HG03520 (cell line): ENCODE data around the gene ZDHHC14.
A peak's percentile ranks its signal among the peaks of the same experiment; 100 is the strongest.
"Not testable (repeated sequence)": the region's sequence is repeated elsewhere in the genome, so short reads cannot be mapped to it uniquely, and the experiment has no call there.

Experiments used
- ATAC-seq: cut with Tn5 transposase; IDR thresholded peaks from one replicate; pipeline ENCODE4 v1.9.1; 2021; ENCODE audit warnings: mild to moderate bottlenecking, moderate library complexity; ENCODE audit not compliant: unreplicated experiment

ZDHHC14 gene

DNA sequence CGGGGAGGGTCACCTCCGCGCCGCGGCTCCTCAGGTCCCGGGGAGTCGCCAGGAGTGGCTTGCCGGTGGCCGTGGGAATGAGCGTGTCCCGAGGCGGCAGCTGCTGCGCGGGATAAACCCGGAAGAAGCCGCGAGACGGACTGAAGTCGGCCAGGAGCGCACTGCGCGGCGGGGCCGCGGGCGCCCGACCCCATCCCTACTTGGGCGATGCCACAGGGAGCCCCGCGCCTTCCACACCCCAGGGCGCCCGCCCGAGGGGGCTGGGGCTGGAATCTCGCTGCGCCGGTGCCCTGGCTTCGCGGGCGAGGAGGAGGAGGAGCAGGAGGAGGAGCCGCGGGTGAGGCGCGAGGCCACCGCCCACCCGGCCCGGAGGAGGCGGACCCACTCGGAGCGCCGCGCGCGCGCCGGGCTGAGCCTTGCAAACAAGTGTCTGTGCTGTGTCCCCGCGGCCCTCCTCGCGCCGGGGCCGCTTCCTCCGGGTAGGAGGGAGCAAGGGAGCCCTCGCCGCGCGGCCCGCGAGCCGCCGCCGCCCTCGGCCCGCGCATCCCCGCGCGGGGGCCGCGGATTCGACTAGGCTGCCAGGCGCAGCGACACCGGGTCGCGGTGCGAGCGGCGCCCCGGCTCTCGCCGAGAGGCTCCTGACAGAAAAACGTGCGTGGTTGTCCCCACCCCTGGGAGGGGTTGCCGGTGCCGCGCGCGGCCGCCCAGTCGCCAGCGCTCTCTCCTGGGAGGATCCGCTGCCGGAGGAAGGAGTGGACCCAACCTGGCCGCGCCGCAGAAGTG is at the start of gene ZDHHC14:
Gene ZDHHC14, plus strand, starts transcription at position 412 of the 783 bp plus-strand sequence.
- peak; percentile 67 for ATAC-seq

DNA sequence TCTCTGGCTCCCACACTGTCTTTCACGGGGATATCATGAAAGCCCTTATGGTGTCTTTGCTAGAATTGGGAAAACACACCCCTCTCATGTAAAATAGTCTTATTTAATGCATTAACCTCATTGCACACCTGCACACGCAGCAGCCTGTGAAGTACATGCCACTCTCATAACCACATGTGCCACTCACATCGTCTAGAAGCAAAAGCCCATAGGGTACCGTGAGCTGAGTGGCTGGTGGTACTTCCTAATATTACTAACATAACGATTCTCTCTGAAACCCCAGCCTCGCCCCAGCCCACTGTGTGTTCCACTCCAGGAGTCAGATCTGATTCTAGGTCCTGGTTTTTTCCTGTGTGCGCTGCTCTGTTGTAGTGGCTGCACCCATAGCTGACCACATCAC is 48.2 kb upstream of the ZDHHC14 start:
- ATAC-seq = no peak

DNA sequence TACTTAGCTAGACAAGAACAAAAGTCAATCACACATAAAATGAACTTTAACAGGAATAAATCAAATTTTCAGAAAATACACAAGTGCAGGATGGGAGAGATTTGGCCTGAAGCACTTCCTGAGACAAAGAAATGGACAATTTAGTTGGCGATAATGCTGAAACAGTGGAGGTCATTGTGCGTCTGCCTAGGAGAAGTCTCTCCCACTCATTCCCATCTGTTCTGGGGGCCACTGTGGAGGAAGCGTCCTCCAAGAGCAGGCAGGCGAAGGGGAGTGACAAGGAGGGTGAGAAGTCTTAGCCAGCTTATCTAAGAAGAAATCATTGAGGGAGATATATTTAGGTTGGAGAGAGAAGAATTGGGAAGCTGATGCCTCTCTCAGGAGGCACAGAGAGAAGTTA is 47.5 kb upstream of the ZDHHC14 start:
- ATAC-seq = no peak

DNA sequence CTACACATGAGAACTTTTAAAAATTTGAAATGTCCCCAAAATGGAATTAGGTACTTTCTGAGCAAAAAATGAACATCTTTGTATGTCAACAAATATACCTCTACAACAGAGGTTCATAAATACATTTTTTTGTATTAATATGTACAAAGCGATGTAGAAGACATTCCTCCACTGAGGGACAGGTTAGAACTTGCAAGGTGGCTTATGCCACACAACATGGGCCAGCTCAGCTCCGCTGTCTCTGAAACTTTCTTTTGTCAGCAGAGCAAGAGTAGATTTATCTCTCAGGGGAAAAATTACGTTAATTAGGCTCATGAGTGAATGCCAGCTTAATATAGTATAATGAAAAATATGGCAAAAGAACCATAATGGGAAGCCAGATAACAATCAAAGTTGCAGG is 47.0 kb upstream of the ZDHHC14 start:
- ATAC-seq = no peak

DNA sequence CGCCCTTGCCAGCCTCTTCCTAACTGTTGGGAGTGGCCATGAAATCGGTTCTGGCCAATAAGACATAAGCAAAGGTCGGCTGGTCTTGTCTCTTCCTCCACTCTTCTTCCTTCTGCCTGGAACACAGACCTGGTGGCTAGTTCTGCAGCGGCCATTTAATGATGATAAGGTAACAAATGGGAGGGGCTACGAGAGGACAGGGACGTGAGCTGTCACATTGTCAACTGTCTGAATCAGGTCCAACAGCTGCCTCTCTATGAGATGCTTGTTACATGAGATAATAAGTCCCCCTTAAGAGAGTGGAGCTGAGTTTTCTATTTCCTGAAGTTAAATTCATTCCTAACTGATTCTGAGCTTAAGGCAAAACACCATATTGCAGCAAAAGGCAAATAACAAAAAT is 45.2 kb upstream of the ZDHHC14 start:
- ATAC-seq = no peak

DNA sequence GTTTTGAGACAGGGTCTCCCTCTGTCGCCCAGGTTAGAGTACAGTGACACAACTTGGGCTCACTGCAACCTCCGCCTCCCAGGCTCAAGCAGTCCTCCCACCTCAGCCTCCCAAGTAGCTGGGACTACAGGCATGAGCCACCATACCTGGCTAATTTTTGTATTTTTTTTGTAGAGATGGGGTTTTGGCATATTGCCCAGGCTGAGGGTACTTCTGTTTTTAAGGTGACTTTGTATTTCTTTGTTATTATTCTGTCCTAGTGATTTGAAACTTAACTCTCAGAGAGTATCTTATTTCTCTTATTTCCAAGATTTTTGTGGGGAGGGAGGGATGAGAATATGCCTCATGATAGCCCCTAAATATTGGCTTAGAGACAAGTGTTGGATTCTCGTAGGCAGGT is 43.7 kb upstream of the ZDHHC14 start:
- ATAC-seq = not testable (repeated sequence)

DNA sequence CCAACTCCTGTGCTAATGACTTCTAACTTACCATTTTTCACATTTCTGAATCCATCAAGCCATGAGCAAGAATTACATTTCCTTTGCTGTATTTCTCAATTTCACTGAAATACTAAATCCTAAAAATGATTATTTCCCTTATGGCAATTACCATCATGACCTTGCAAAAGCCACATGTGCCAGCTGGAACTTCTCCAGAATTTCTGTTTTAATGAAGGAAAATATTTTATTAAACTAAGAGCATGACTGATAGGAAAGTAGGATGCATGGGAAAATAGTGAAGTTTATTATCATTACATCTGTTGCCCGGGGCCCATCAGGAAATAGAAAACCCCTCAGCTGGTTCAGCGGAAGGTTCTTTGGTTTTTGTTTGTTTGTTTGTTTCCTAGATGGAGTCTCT is 43.2 kb upstream of the ZDHHC14 start:
- ATAC-seq = no peak

DNA sequence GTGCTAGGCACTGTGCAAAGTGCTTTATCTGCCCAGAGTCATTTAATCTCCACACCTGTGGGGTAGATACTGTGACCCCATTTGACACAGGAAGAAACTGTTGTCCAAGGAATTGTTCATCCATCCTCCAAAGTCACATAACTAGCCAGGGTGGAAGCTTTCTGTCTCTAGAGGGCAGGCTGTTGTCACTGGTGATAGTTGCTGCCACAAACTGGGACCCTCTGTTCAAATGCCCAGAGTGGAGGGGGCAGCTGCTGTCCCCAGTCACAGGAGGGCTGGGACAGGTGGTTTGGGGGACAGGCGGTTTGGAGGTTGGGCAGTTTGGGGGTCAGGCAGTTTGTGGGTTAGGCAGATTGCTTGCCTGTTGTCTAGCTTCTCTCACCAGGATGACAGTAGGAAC is 41.6 kb upstream of the ZDHHC14 start:
- ATAC-seq = no peak

DNA sequence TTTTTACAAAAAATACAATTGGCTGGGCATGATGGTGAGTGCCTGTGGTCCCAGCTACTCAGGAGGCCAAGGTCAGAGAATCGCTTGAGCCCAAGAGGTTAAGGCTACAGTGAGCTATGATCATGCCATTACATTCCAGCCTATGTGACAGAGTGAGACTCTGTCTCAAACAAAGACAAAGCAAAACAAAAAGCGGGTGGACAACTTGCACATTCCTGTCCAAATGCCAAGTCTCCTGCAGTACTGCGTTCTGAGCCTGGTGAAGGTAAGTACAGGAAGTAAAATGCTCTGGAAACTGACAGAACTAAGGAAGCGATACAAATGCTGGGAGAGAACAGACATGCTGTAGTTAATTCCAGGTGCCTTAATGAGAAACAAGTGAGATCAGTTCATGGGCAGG is 37.3 kb upstream of the ZDHHC14 start:
- ATAC-seq = no peak

DNA sequence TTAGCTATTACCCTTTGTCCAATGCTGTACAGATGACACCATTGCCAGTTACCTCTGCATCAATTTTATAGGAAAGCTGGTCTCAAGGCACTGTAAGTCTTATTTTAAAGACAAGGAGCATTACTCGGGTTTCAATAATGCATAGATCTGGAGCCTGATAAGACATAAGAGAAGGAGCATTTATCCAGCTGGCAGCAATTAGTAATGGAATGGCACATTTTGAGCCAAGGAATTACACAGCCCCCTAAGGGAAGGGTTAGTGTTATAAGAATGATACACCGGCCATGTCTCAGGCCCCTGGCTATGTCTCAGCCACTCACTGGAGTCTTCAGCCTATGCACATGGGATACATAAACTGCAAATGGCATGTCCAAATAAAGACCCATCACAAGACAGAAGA is 34.6 kb upstream of the ZDHHC14 start:
- no peak for ATAC-seq

DNA sequence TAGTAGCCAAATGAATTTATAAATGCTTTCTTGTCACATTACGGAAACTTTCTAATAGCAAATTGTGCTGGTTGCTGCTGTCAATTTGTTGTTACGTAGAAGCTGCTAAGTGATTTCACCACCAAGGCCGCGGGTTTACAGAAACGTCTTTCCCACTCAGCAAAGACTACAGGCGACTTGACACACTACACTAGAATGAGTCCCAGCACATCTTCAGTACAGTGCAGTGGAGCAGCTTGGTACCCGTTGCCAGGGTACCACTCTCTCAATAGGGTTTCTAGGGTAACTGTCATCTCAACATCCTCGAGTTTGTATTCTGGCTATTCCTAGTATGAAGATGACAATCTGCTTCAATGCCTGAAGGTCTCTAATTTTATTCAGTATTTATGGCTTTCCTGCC is 22.7 kb upstream of the ZDHHC14 start:
- no peak for ATAC-seq

DNA sequence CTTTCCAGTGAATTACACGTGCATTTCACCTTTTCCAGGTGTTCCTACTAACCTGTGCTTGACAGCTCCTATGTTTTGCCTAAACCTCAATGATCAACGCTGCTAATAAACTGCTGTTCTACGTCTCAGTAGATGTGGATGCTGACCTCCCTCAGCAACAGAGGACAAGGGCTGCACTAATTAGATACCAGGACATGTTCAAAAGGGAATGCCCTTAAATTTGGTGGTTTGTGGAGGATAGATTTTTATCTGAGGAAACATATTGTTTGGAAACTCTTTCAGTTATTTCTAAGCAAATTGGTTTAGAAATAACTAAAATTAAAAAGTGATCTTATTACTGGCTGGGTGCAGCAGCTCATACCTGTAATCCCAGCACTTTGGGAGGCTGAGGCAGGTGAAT is 19.1 kb upstream of the ZDHHC14 start:
- ATAC-seq = no peak

DNA sequence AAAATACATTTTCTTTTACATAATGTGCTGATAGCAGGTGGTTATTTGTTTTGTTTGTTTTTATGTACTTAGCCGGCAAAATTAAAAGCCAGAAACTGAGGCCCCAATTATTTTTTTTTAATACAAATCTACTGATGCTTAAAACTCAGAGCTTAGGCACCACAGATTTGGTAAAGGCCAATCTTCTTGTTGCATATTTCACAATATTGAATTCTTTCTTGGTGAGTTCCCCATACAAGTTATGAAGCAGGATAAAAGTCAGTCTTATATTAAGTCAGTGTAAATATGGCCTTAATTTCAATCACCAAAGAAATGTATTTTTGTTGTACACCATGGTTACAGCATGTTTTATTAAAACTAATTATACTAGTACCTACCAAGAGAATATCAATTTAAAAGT is 16.3 kb upstream of the ZDHHC14 start:
- ATAC-seq = no peak

DNA sequence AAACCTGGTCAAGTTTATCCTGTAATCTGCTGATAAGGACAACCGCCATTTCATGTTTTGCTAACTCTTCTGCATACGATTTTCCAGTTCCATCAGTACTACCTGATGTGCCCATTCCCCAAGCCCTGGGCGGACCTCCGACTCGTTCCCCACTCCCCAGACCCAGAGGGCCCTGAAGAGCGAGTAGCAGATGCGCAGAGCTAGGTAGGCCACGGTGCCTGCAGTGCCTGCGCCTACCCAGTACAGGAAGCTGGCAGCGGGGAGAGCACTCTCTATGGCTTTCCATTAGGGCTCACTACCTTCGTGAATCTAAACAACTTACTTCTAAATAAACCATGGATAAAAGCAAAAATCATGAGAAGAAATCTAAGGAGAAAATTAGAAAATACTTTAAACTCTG is 14.3 kb upstream of the ZDHHC14 start:
- no peak for ATAC-seq

DNA sequence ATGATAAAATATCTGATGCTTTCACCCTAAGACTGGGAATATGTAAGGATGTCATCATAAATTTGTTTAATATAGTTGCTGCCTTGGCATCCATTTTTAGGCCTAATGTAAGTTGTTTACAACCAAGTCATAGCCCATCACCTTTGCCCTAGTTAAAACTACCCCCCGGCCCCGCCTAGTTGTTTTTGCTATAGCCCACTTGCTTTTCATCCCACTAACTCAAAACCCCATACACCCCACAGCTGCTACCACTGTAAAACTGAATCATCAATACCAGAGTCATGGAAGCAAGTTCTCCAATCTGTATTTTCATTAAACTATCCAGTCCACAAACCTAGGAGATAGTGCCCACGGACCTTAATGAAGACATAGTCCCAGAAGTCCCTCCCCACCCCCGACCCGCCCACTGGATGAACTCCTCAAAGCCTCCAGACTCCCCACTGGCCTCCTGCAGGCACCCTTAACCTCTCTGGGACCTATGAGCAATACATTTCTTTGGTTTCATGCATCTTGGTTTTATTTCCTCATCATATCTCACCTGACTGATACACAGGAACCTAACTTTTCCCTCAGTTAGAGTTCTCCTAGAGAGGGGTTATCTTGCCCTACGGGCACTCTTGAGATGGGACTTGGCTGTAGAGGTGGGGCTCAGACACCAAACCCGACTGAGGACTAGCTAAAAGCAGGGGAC is 12.5 kb upstream of the ZDHHC14 start:
- no peak for ATAC-seq

DNA sequence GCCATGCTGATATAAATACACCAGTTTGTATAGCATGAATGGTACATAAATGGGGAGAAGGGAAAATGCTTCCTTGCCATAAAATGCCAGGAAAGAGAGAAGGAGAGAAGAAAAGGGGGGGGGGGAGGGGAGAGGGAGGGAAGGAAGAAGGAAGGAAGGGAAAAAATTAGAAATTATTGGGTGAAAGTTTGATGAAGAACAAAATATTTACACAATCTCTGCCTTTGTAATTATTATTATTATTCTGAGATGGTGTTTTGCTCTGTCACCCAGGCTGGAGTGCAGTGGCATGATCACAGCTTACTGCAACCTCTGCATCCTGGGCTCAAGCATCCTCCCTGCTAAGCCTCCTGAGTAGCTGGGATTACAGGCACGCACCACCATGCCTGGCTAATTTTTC is 10.2 kb upstream of the ZDHHC14 start:
- no peak for ATAC-seq

DNA sequence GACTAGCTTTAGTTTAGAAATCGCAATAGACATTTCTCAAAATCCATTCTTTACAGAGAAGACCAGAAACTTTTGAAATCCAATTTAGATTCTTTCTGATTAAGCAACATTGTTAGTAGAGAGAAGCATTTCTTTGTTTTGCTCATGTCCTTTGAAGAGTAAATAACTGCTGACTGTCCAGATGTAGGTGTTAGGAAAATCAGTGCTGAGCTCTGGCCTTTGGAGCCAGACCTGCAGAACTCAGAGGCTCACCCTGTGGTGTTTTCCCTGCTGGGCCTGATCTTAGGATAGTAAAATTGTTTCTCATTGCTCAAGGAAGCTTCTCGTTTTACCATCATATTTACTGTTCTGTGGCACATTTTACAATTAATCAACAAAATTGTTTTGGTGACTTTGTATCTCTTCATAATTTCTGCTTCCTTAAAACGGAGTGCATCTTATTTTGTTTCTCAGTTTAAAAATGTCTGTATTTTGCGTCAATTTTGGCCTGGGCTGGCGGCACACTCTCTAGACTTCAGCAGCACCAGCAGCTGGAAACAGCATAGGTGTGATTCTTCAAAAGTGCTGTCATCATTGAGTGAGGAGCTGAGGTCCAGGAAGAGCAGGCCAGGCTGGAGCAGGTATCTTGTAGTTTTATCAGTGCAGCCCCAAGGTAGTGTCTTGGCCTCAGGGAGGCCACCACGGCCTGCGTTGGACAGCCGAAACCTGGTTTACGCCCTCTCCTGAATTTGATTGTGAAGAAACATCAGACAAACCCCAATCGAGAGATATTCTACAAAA is 8.3 kb upstream of the ZDHHC14 start:
- ATAC-seq = no peak

DNA sequence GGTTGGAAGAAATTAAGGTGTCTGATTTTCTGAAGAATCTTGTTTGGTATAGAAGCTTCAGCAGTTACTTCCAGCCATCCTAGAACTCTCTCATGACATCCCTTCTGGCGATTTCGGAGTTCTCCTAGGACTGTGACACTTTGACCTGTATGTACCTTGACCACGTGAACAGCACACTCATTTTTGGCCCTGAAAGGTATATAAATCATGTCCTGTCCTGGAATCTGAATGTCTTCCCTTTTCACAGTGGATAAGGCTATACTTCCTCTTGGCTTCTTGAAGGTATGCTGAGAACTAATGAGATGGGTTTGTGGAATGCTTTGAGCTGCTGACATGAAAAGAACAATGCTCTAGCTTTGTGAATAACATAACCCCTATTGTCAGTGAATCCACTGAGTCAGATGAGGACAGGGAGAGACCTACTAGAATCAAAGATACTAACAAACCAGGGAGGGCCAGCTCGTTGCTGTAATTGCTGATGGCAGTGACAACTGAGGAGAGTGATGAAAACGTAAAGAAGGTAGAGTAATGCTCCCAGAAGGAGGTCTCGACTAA is 6.0 kb upstream of the ZDHHC14 start:
- ATAC-seq = no peak

DNA sequence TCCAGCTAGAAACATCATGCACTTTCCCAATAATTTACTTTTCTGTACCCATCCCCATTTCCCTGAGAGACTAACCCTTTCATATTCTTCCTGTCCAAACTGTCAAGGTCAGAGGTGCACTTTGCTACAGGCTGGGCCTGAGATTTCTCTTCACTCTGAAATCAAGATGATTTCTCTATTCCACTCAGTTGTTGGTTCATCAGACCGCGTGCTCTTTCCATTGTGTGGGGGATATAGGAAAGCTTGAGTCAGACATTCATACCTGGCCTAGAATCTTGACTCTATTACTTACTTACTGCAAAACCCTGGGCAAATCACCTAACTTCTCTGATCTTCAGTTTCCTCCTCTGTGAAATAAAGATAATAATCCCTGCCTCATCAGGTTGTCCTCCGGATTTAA is 4.7 kb upstream of the ZDHHC14 start:
- no peak for ATAC-seq

DNA sequence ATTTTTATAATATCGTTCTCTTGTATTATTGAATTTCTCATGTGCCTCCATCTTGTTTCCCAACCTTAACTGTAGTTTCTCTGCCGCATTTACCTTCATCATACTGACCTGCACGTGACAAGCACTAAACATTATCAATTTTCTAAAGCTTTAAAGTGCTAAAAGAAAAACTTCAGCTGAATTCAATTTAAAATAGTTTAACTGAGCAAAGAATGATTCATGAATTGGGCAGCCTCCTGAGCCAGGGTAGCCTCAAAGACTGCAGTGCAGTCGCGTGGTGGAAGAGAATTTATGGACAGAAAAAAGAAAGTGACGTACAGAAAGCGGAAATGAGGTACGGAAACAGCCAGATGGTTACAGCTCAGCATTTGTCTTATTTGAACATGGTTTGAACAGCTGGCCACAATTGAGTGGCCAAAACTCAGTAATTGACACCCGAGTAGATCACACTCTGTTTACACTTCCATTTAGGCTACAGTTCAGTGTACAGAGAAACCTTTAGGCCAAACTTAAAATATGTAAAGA is 4.2 kb upstream of the ZDHHC14 start:
- no peak for ATAC-seq
